ENCODE results near the gene BRCA1. TPM values are rescaled to one million over a fixed set of nuclear protein-coding genes. Genes with fewer than 3 reads are reported as not detected.
"Not testable (repeated sequence)": the region's sequence is repeated elsewhere in the genome, so short reads cannot be mapped to it uniquely, and the experiment has no call there.

The BRCA1 gene
- total and polyA plus RNA-seq, 5 donors, result 2.7 to 10.9 (median 7.9) TPM

- DNase-seq; intact Hi-C loops (cut with DNase I); H3K27ac ChIP-seq (ENCODE audit: low read length); H3K4me1 ChIP-seq (ENCODE audit: control insufficient read depth, insufficient read depth, low read length); H3K27me3 ChIP-seq (ENCODE audit: control insufficient read depth, insufficient read depth); H3K4me3 ChIP-seq (ENCODE audit: low read length); H3K9me3 ChIP-seq (ENCODE audit: control insufficient read depth, low read length); ATAC-seq: not testable (repeated sequence)
- 56% methylated on average over 3 of the region's 3 CpGs for WGBS
Observed at GRCh38 chr17:43153197-43153835, 28.2 kb upstream of the BRCA1 start.

GRCh38 chr17:43151880-43152456 is 26.8 kb upstream of the BRCA1 start:
- Histone ChIP-seq H3K27me3 (ENCODE audit: control insufficient read depth, insufficient read depth) (no peaks in the 10 kb centered on the region), H3K27ac (ENCODE audit: low read length) (no peak overlapping the region), H3K4me1 (ENCODE audit: control insufficient read depth, insufficient read depth, low read length) (no peaks in the 10 kb centered on the region), H3K9me3 (ENCODE audit: control insufficient read depth, low read length) (no peaks in the 10 kb centered on the region), H3K4me3 (ENCODE audit: low read length) (no peak overlapping the region)
- DNase-seq, result no peak
- intact Hi-C loops (cut with DNase I), result no loop called here
- 98% methylated on average over 3 of the region's 3 CpGs for WGBS
- no peak for ATAC-seq

GRCh38 chr17:43146649-43147048 is 21.5 kb upstream of the BRCA1 start:
- Histone ChIP-seq H3K27ac (ENCODE audit: low read length) (no peak overlapping the region), H3K9me3 (ENCODE audit: control insufficient read depth, low read length) (no peaks in the 10 kb centered on the region), H3K27me3 (ENCODE audit: control insufficient read depth, insufficient read depth) (no peaks in the 10 kb centered on the region), H3K4me1 (ENCODE audit: control insufficient read depth, insufficient read depth, low read length) (no peaks in the 10 kb centered on the region), H3K4me3 (ENCODE audit: low read length) (no peak overlapping the region)
- 85% methylated on average over 4 of the region's 4 CpGs for WGBS
- DNase-seq (no peak), ATAC-seq (no peak)
- intact Hi-C loops (cut with DNase I), result no loop called here

- no peak overlapping the region for H3K27ac ChIP-seq (ENCODE audit: low read length)
- no peak overlapping the region for H3K4me3 ChIP-seq (ENCODE audit: low read length)
- no peak for DNase-seq
- H3K9me3 ChIP-seq (ENCODE audit: control insufficient read depth, low read length), result no peaks in the 10 kb centered on the region
- no peaks in the 10 kb centered on the region for H3K27me3 ChIP-seq (ENCODE audit: control insufficient read depth, insufficient read depth)
- no peak for ATAC-seq
- 71% methylated on average over 5 of the region's 5 CpGs for WGBS
- no peaks in the 10 kb centered on the region for H3K4me1 ChIP-seq (ENCODE audit: control insufficient read depth, insufficient read depth, low read length)
- intact Hi-C loops (cut with DNase I), result no loop called here
Observed at GRCh38 chr17:43143201-43143600, 18.0 kb upstream of the BRCA1 start.

GRCh38 chr17:43142153-43142552 is 17.0 kb upstream of the BRCA1 start:
- intact Hi-C loops (cut with DNase I), result no loop called here

GRCh38 chr17:43140396-43141332 is 15.5 kb upstream of the BRCA1 start:
- 78% methylated on average over 11 of the region's 11 CpGs for WGBS
- intact Hi-C loops (cut with DNase I), result no loop called here
- no peaks in the 10 kb centered on the region for H3K27me3 ChIP-seq (ENCODE audit: control insufficient read depth, insufficient read depth)
- no peak for ATAC-seq
- no peaks in the 10 kb centered on the region for H3K9me3 ChIP-seq (ENCODE audit: control insufficient read depth, low read length)
- H3K4me1 ChIP-seq (ENCODE audit: control insufficient read depth, insufficient read depth, low read length), result no peaks in the 10 kb centered on the region
- H3K4me3 ChIP-seq (ENCODE audit: low read length), result no peak overlapping the region
- no peak overlapping the region for H3K27ac ChIP-seq (ENCODE audit: low read length)
- DNase-seq, result no peak

More at GRCh38 chr17:43142153-43142552, 17.0 kb upstream of the BRCA1 start:
- no peak for ATAC-seq
- Histone ChIP-seq H3K9me3 (ENCODE audit: control insufficient read depth, low read length) (no peaks in the 10 kb centered on the region), H3K4me3 (ENCODE audit: low read length) (no peak overlapping the region), H3K27ac (ENCODE audit: low read length) (no peak overlapping the region), H3K27me3 (ENCODE audit: control insufficient read depth, insufficient read depth) (no peaks in the 10 kb centered on the region), H3K4me1 (ENCODE audit: control insufficient read depth, insufficient read depth, low read length) (no peaks in the 10 kb centered on the region)
- 90% methylated on average over 5 of the region's 5 CpGs for WGBS
- no peak for DNase-seq

- intact Hi-C loops (cut with DNase I); H3K4me1 ChIP-seq (ENCODE audit: control insufficient read depth, insufficient read depth, low read length); H3K4me3 ChIP-seq (ENCODE audit: low read length); ATAC-seq; DNase-seq; H3K9me3 ChIP-seq (ENCODE audit: control insufficient read depth, low read length); H3K27ac ChIP-seq (ENCODE audit: low read length); H3K27me3 ChIP-seq (ENCODE audit: control insufficient read depth, insufficient read depth): not testable (repeated sequence)
- WGBS, result 76% methylated on average over 4 of the region's 4 CpGs
Observed at GRCh38 chr17:43138531-43138930, 13.4 kb upstream of the BRCA1 start.

- H3K27ac ChIP-seq (ENCODE audit: low read length); intact Hi-C loops (cut with DNase I); ATAC-seq; H3K9me3 ChIP-seq (ENCODE audit: control insufficient read depth, low read length); H3K27me3 ChIP-seq (ENCODE audit: control insufficient read depth, insufficient read depth); H3K4me3 ChIP-seq (ENCODE audit: low read length); DNase-seq; H3K4me1 ChIP-seq (ENCODE audit: control insufficient read depth, insufficient read depth, low read length): not testable (repeated sequence)
- 86% methylated on average over 3 of the region's 3 CpGs for WGBS
Observed at GRCh38 chr17:43136574-43136973, 11.4 kb upstream of the BRCA1 start.

GRCh38 chr17:43135454-43135819 is 10.3 kb upstream of the BRCA1 start:
- no peak overlapping the region for H3K4me3 ChIP-seq (ENCODE audit: low read length)
- no peak for ATAC-seq
- H3K27ac ChIP-seq (ENCODE audit: low read length), result no peak overlapping the region
- intact Hi-C loops (cut with DNase I), result no loop called here
- WGBS, result 93% methylated on average over 19 of the region's 19 CpGs
- no peaks in the 10 kb centered on the region for H3K9me3 ChIP-seq (ENCODE audit: control insufficient read depth, low read length)
- DNase-seq, result no peak
- H3K27me3 ChIP-seq (ENCODE audit: control insufficient read depth, insufficient read depth), result no peaks in the 10 kb centered on the region
- no peaks in the 10 kb centered on the region for H3K4me1 ChIP-seq (ENCODE audit: control insufficient read depth, insufficient read depth, low read length)

- Histone ChIP-seq H3K27ac (ENCODE audit: low read length) (no peak overlapping the region), H3K27me3 (ENCODE audit: control insufficient read depth, insufficient read depth) (no peaks in the 10 kb centered on the region), H3K4me1 (ENCODE audit: control insufficient read depth, insufficient read depth, low read length) (no peaks in the 10 kb centered on the region), H3K4me3 (ENCODE audit: low read length) (no peak overlapping the region), H3K9me3 (ENCODE audit: control insufficient read depth, low read length) (no peaks in the 10 kb centered on the region)
- no peak for DNase-seq
- ATAC-seq, result peak in 1 of 2 donors; percentile 14
- intact Hi-C loops (cut with DNase I), result no loop called here
- WGBS, result 95% methylated on average over 25 of the region's 25 CpGs
Observed at GRCh38 chr17:43134774-43135453, 9.8 kb upstream of the BRCA1 start.

- H3K9me3 ChIP-seq (ENCODE audit: control insufficient read depth, low read length); DNase-seq; H3K27ac ChIP-seq (ENCODE audit: low read length); H3K4me1 ChIP-seq (ENCODE audit: control insufficient read depth, insufficient read depth, low read length); H3K4me3 ChIP-seq (ENCODE audit: low read length); ATAC-seq; intact Hi-C loops (cut with DNase I); H3K27me3 ChIP-seq (ENCODE audit: control insufficient read depth, insufficient read depth): not testable (repeated sequence)
- 90% methylated on average over 5 of the region's 5 CpGs for WGBS
Observed at GRCh38 chr17:43133439-43133838, 8.3 kb upstream of the BRCA1 start.
